Measurements from ENCODE around the gene CBLN3. TPM values are rescaled to one million over a fixed set of nuclear protein-coding genes. Genes with fewer than 3 reads are reported as not detected.

The CBLN3 gene
- total RNA-seq, 1 experiment from 2014 or later = 1.0 TPM

DNA sequence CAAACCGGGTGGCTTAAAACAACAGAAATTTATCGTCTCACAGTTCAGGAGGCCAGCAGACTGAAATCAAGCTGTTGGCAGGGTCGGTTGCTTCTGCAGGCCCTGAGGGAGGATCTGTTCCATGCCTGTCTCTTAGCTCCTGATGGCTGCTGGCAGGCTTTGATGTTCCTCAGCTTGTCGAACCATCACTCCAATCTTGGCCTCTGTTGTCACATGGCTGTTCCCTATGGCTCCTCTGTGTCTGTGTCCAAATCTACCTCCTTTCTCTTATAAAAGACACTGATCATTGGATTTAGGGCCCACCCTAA lies 47.5 kb downstream of the CBLN3 start:
- in situ Hi-C loops (cut with HindIII; ENCODE audit: low pct_unique_long_range_greater_than_20kb, low sequenced_read_pairs) = no loop called here
- DNase-seq (ENCODE audit: low read depth, low spot score) (no peak), ATAC-seq (no peak)
- Histone ChIP-seq H3K27me3 (ENCODE audit: control insufficient read depth, insufficient read depth, low read length) (no peaks in the 10 kb centered on the region), H3K9me3 (ENCODE audit: control insufficient read depth, insufficient read depth, low read depth, low read length) (no peaks in the 10 kb centered on the region), H3K4me3 (ENCODE audit: low read depth in 2 of 2, low read length in 2 of 2) (no peak overlapping the region), H3K27ac (ENCODE audit: low read length) (no peak overlapping the region), H3K4me1 (ENCODE audit: control insufficient read depth, insufficient read depth, low read length) (no peaks in the 10 kb centered on the region), H3K36me3 (ENCODE audit: control insufficient read depth, insufficient read depth, low read length) (no peaks in the 10 kb centered on the region)
- CTCF ChIA-PET = no interaction called here
- TF ChIP-seq TCF7L2 (IDR thresholded peaks at IDR 0.05; ENCODE audit: low read depth, low read length) (no peak), REST (IDR thresholded peaks at IDR 0.05; ENCODE audit: insufficient read depth in 1 of 2, low read depth in 2 of 2, low read length in 1 of 2) (no peak), SIN3A (IDR thresholded peaks at IDR 0.05; ENCODE audit: borderline replicate concordance, insufficient read depth, low read depth, low read length) (no peak)
- TF ChIP-seq, protein P1, sequence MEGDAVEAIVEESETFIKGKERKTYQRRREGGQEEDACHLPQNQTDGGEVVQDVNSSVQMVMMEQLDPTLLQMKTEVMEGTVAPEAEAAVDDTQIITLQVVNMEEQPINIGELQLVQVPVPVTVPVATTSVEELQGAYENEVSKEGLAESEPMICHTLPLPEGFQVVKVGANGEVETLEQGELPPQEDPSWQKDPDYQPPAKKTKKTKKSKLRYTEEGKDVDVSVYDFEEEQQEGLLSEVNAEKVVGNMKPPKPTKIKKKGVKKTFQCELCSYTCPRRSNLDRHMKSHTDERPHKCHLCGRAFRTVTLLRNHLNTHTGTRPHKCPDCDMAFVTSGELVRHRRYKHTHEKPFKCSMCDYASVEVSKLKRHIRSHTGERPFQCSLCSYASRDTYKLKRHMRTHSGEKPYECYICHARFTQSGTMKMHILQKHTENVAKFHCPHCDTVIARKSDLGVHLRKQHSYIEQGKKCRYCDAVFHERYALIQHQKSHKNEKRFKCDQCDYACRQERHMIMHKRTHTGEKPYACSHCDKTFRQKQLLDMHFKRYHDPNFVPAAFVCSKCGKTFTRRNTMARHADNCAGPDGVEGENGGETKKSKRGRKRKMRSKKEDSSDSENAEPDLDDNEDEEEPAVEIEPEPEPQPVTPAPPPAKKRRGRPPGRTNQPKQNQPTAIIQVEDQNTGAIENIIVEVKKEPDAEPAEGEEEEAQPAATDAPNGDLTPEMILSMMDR (IDR thresholded peaks at IDR 0.05) = no peak
- no TSS peak for BruUV-seq (replicated peaks)
- intact Hi-C loops (cut with micrococcal nuclease; ENCODE audit: unreplicated experiment) = no loop called here
- POLR2A ChIA-PET = no interaction called here

DNA sequence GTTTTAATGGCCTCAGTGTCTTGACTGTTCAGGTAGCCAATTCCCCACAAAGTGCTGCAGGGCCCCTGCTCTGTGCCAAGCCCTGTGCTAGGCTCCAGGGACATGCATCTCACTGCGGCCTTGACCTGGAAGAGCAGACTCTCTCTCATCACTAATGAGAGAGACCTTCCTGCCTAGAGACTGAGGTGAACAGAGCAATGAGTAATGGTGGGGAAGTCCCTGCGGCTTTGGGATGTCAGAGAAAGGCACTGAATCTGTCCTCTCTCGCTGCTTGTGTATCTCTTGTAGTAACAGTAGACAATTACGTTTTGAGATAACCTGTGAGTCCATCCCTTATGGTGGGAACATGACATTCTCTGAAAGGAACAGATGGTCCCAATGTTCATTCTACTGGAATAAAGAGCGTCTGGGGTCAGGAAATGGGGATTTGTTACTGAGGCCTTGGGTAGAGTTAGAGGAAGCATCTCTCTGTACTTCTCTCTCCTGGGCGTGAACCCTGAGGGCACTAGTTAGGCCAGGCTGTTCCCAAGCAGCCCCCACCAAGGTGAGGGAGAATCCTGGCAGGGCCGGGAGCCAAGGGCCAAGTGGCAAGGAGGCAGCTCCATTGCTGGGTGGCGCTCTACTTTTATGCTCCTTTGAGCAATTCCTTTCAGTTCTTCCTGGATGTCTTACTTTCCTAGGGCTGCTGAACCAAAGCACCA lies 48.0 kb downstream of the CBLN3 start:
- H3K27me3 ChIP-seq (ENCODE audit: control insufficient read depth, insufficient read depth, low read length) = no peaks in the 10 kb centered on the region
- DNase-seq (ENCODE audit: low read depth, low spot score) = no peak
- ATAC-seq = no peak
- TF ChIP-seq, protein P1 (IDR thresholded peaks at IDR 0.05) = no peak
- TF ChIP-seq POLR2AphosphoS5 (IDR thresholded peaks at IDR 0.05; ENCODE audit: low read depth, low read length) = no peak
- no peak for TF ChIP-seq SIN3A (IDR thresholded peaks at IDR 0.05; ENCODE audit: borderline replicate concordance, insufficient read depth, low read depth, low read length)
- TF ChIP-seq TCF7L2 (IDR thresholded peaks at IDR 0.05; ENCODE audit: low read depth, low read length) = no peak
- TF ChIP-seq REST (IDR thresholded peaks at IDR 0.05; ENCODE audit: insufficient read depth in 1 of 2, low read depth in 2 of 2, low read length in 1 of 2) = no peak
- intact Hi-C loops (cut with micrococcal nuclease; ENCODE audit: unreplicated experiment) = no loop called here
- BruUV-seq (replicated peaks) = no TSS peak
- H3K9me3 ChIP-seq (ENCODE audit: control insufficient read depth, insufficient read depth, low read depth, low read length) = no peaks in the 10 kb centered on the region
- no peak overlapping the region for H3K27ac ChIP-seq (ENCODE audit: low read length)
- no peak overlapping the region for H3K4me3 ChIP-seq (ENCODE audit: low read depth in 2 of 2, low read length in 2 of 2)
- in situ Hi-C loops (cut with HindIII; ENCODE audit: low pct_unique_long_range_greater_than_20kb, low sequenced_read_pairs) = no loop called here
- no peaks in the 10 kb centered on the region for H3K36me3 ChIP-seq (ENCODE audit: control insufficient read depth, insufficient read depth, low read length)
- H3K4me1 ChIP-seq (ENCODE audit: control insufficient read depth, insufficient read depth, low read length) = no peaks in the 10 kb centered on the region
- POLR2A ChIA-PET = no interaction called here
- CTCF ChIA-PET = no interaction called here

Data from Panc1 (cell line).